NCI-H524 treated with DMSO at 0.1 percent for 48 hours (cell line): ENCODE data around the gene BCL6.

Source experiments
- DNase-seq: peaks from one replicate; lab custom pipeline; 2025; lab: John Stamatoyannopoulos, UW

BCL6 gene

GRCh38 chr3:187673012-187673411, 72.3 kb downstream of the BCL6 start:
- DNase-seq, result no peak
